GM23338 (cell line): ENCODE measurements around the gene GPC6. TPM values are rescaled to one million over a fixed set of nuclear protein-coding genes. Genes with fewer than 3 reads are reported as not detected.

Source experiments
- ATAC-seq: fragments of 200-7000 bp; cut with Tn5 transposase; 3 replicates; pipeline ENCODE4 v1.9.1; 2020
- DNase-seq: peaks from one replicate; pipeline ENCODE4 v3.0.0-alpha.2; 2015; ENCODE audit warnings: low spot score
- H2AFZ ChIP-seq: fragments of 200-600 bp; sonication (generic); 2 replicates; pipeline ENCODE4 v1.8.0; 2016; ENCODE audit warnings: antibody characterized with exemption, mild to moderate bottlenecking, moderate library complexity
- H3F3A ChIP-seq: fragments of 200-600 bp; sonication (generic); replicated peaks from 2 replicates; pipeline ENCODE4 v1.8.0; 2017; ENCODE audit warnings: antibody characterized with exemption, mixed run types, low read depth
- H3K27ac ChIP-seq: fragments of 200-600 bp; sonication (generic); 2 replicates; pipeline ENCODE4 v1.6.1; 2016; ENCODE audit warnings: low read depth
- H3K27me3 ChIP-seq: fragments of 200-600 bp; sonication (generic); 2 replicates; pipeline ENCODE4 v1.8.0; 2016; ENCODE audit warnings: mild to moderate bottlenecking, mixed run types, moderate library complexity; ENCODE audit not compliant: insufficient read depth
- H3K36me3 ChIP-seq: fragments of 200-600 bp; sonication (generic); 2 replicates; pipeline ENCODE4 v1.8.0; 2016; ENCODE audit warnings: mild to moderate bottlenecking; ENCODE audit not compliant: insufficient read depth
- H3K4me1 ChIP-seq: fragments of 200-600 bp; sonication (generic); 2 replicates; pipeline ENCODE4 v1.8.0; 2016; ENCODE audit warnings: mild to moderate bottlenecking, moderate library complexity; ENCODE audit not compliant: insufficient read depth
- H3K4me2 ChIP-seq: fragments of 200-600 bp; sonication (generic); 2 replicates; pipeline ENCODE4 v1.7.1; 2017; ENCODE audit warnings: mixed run types
- H3K4me3 ChIP-seq: fragments of 200-600 bp; sonication (generic); 2 replicates; pipeline ENCODE4 v1.6.1; 2016; ENCODE audit warnings: mixed run types
- H3K79me2 ChIP-seq: fragments of 200-600 bp; sonication (generic); replicated peaks from 2 replicates; pipeline ENCODE4 v1.8.0; 2017; ENCODE audit warnings: mild to moderate bottlenecking; ENCODE audit not compliant: insufficient read depth
- H3K9me2 ChIP-seq: fragments of 200-600 bp; sonication (generic); 2 replicates; pipeline ENCODE4 v1.8.0; 2017; ENCODE audit not compliant: insufficient read depth
- H4K20me1 ChIP-seq: fragments of 200-600 bp; sonication (generic); replicated peaks from 2 replicates; pipeline ENCODE4 v1.8.0; 2017; ENCODE audit warnings: mild to moderate bottlenecking; ENCODE audit not compliant: insufficient read depth
- H3K27ac Mint-ChIP-seq: 2 replicates; pipeline ENCODE4 v1.8.0; 2020; ENCODE audit warnings: inconsistent platforms, mild to moderate bottlenecking, moderate library complexity, mixed read lengths
- H3K27me3 Mint-ChIP-seq: 3 replicates; pipeline ENCODE4 v1.8.0; 2022; ENCODE audit warnings: low read depth, mild to moderate bottlenecking, moderate library complexity, mixed read lengths, inconsistent platforms; ENCODE audit not compliant: insufficient read depth, poor library complexity
- H3K36me3 Mint-ChIP-seq: 3 replicates; pipeline ENCODE4 v1.8.0; 2021; ENCODE audit warnings: low read depth, mild to moderate bottlenecking, inconsistent platforms, moderate library complexity, mixed read lengths
- H3K4me1 Mint-ChIP-seq: 3 replicates; pipeline ENCODE4 v1.8.0; 2020; ENCODE audit warnings: mild to moderate bottlenecking, inconsistent platforms, mixed read lengths
- H3K4me3 Mint-ChIP-seq: 3 replicates; pipeline ENCODE4 v1.8.0; 2021; ENCODE audit warnings: moderate library complexity, mild to moderate bottlenecking, inconsistent platforms, mixed read lengths
- H3K9me3 Mint-ChIP-seq: 3 replicates; pipeline ENCODE4 v1.8.0; 2020; ENCODE audit warnings: moderate library complexity, mild to moderate bottlenecking, inconsistent platforms, mixed read lengths
- JUNB ChIP-seq: IDR thresholded peaks from one replicate; pipeline ENCODE4 v1.6.1; 2016; ENCODE audit warnings: antibody characterized with exemption; ENCODE audit not compliant: unreplicated experiment
- ZNF114 ChIP-seq: fragments of 250-450 bp; sonication (Bioruptor Pico); IDR thresholded peaks from 2 replicates; pipeline ENCODE4 v1.5.0; 2020; ENCODE audit warnings: mild to moderate bottlenecking, moderate library complexity
- polyA plus RNA-seq: library from polyadenylated mRNA; unstranded; fragments of >200 nt; fragmentation: Nextera tagmentation; extraction: Ambion mirVana; gene quantifications from 2 replicates; pipeline ENCODE4 v1.2.1, GENCODE V29; 2016
- total RNA-seq: library from RNA; depleted of rRNA; stranded (reverse); fragments of >200 nt; shearing (Covaris generic); gene quantifications from 2 replicates; pipeline ENCODE4 v1.2.3, GENCODE V29; 2014
- TF ChIP-seq, protein P1 (sequence below): fragments of 250-450 bp; sonication (Bioruptor Pico); IDR thresholded peaks from 2 replicates; pipeline ENCODE4 v1.5.0; 2020; ENCODE audit warnings: mild to moderate bottlenecking, moderate library complexity
- TF ChIP-seq, protein P2 (sequence below): IDR thresholded peaks from one replicate; pipeline ENCODE4 v1.6.1; 2018; ENCODE audit warnings: antibody characterized with exemption; ENCODE audit not compliant: unreplicated experiment

GPC6 gene
- total and polyA plus RNA-seq, 2 experiments from 2014 or later, result 6.4 to 28.6 TPM

DNA sequence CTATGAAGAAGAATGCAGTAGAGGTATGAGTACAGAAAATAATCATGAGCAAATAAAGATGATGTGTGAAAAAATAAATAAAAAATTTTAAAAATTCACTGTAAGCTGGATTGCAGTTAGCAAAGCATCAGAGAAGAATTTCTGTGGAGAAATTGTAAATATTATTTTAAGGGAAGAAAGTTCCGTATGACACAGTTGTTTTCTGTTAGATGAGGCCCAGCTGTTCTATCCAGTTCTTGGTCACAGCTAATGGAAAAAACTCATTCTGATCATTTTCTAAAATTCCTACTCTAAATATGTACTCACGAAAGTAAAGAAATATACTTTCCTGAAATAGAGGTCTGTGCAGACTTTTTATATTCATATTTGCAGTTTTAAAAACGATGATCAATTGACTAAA, 674.1 kb downstream of the GPC6 start (continued):
- TF ChIP-seq, protein P1, sequence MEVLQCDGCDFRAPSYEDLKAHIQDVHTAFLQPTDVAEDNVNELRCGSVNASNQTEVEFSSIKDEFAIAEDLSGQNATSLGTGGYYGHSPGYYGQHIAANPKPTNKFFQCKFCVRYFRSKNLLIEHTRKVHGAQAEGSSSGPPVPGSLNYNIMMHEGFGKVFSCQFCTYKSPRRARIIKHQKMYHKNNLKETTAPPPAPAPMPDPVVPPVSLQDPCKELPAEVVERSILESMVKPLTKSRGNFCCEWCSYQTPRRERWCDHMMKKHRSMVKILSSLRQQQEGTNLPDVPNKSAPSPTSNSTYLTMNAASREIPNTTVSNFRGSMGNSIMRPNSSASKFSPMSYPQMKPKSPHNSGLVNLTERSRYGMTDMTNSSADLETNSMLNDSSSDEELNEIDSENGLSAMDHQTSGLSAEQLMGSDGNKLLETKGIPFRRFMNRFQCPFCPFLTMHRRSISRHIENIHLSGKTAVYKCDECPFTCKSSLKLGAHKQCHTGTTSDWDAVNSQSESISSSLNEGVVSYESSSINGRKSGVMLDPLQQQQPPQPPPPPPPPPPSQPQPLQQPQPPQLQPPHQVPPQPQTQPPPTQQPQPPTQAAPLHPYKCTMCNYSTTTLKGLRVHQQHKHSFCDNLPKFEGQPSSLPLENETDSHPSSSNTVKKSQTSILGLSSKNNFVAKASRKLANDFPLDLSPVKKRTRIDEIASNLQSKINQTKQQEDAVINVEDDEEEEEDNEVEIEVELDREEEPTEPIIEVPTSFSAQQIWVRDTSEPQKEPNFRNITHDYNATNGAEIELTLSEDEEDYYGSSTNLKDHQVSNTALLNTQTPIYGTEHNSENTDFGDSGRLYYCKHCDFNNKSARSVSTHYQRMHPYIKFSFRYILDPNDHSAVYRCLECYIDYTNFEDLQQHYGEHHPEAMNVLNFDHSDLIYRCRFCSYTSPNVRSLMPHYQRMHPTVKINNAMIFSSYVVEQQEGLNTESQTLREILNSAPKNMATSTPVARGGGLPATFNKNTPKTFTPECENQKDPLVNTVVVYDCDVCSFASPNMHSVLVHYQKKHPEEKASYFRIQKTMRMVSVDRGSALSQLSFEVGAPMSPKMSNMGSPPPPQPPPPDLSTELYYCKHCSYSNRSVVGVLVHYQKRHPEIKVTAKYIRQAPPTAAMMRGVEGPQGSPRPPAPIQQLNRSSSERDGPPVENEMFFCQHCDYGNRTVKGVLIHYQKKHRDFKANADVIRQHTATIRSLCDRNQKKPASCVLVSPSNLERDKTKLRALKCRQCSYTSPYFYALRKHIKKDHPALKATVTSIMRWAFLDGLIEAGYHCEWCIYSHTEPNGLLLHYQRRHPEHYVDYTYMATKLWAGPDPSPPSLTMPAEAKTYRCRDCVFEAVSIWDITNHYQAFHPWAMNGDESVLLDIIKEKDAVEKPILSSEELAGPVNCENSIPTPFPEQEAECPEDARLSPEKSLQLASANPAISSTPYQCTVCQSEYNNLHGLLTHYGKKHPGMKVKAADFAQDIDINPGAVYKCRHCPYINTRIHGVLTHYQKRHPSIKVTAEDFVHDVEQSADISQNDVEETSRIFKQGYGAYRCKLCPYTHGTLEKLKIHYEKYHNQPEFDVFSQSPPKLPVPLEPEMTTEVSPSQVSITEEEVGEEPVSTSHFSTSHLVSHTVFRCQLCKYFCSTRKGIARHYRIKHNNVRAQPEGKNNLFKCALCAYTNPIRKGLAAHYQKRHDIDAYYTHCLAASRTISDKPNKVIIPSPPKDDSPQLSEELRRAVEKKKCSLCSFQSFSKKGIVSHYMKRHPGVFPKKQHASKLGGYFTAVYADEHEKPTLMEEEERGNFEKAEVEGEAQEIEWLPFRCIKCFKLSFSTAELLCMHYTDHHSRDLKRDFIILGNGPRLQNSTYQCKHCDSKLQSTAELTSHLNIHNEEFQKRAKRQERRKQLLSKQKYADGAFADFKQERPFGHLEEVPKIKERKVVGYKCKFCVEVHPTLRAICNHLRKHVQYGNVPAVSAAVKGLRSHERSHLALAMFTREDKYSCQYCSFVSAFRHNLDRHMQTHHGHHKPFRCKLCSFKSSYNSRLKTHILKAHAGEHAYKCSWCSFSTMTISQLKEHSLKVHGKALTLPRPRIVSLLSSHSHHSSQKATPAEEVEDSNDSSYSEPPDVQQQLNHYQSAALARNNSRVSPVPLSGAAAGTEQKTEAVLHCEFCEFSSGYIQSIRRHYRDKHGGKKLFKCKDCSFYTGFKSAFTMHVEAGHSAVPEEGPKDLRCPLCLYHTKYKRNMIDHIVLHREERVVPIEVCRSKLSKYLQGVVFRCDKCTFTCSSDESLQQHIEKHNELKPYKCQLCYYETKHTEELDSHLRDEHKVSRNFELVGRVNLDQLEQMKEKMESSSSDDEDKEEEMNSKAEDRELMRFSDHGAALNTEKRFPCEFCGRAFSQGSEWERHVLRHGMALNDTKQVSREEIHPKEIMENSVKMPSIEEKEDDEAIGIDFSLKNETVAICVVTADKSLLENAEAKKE, result no peak
- no peak for TF ChIP-seq ZNF114
- TF ChIP-seq, protein P2, sequence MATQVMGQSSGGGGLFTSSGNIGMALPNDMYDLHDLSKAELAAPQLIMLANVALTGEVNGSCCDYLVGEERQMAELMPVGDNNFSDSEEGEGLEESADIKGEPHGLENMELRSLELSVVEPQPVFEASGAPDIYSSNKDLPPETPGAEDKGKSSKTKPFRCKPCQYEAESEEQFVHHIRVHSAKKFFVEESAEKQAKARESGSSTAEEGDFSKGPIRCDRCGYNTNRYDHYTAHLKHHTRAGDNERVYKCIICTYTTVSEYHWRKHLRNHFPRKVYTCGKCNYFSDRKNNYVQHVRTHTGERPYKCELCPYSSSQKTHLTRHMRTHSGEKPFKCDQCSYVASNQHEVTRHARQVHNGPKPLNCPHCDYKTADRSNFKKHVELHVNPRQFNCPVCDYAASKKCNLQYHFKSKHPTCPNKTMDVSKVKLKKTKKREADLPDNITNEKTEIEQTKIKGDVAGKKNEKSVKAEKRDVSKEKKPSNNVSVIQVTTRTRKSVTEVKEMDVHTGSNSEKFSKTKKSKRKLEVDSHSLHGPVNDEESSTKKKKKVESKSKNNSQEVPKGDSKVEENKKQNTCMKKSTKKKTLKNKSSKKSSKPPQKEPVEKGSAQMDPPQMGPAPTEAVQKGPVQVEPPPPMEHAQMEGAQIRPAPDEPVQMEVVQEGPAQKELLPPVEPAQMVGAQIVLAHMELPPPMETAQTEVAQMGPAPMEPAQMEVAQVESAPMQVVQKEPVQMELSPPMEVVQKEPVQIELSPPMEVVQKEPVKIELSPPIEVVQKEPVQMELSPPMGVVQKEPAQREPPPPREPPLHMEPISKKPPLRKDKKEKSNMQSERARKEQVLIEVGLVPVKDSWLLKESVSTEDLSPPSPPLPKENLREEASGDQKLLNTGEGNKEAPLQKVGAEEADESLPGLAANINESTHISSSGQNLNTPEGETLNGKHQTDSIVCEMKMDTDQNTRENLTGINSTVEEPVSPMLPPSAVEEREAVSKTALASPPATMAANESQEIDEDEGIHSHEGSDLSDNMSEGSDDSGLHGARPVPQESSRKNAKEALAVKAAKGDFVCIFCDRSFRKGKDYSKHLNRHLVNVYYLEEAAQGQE, result no peak

DNA sequence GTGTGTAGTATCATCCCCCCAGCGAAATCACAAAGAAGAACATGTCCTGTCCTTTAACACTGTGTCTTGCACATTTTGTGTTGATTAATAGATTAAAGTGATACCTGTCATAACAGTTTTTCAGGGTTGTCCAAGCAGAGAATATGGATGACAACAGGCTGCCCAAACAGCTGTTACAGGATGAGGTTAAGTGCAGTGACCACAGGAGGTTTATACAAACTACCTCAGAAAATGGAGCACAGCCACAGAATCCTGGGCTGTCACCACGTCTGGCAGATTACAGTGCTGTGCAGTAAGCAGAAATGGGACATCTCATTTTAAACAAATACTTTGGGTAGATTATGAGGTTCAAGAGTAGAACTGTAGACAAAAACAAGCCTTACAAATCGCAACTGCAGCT, 677.3 kb downstream of the GPC6 start:
- DNase-seq (no peak), ATAC-seq (no peak)
- H3F3A ChIP-seq, result no peaks in the 10 kb centered on the region
- no peak overlapping the region for H3K4me3 Mint-ChIP-seq
- no peaks in the 10 kb centered on the region for H3K9me2 ChIP-seq
- peaks cover 7% of the 10 kb centered on the region for H3K4me1 Mint-ChIP-seq
- H2AFZ ChIP-seq, result no peak overlapping the region
- H3K4me2 ChIP-seq, result no peak overlapping the region
- H3K79me2 ChIP-seq, result no peaks in the 10 kb centered on the region
- H3K27ac Mint-ChIP-seq, result no peak overlapping the region
- no peaks in the 10 kb centered on the region for H3K4me1 ChIP-seq
- H4K20me1 ChIP-seq, result no peaks in the 10 kb centered on the region
- no peaks in the 10 kb centered on the region for H3K36me3 Mint-ChIP-seq
- no peak overlapping the region for H3K4me3 ChIP-seq
- H3K36me3 ChIP-seq, result no peaks in the 10 kb centered on the region
- no peak overlapping the region for H3K27ac ChIP-seq
- no peaks in the 10 kb centered on the region for H3K27me3 ChIP-seq
- H3K9me3 Mint-ChIP-seq, result no peaks in the 10 kb centered on the region
- no peaks in the 10 kb centered on the region for H3K27me3 Mint-ChIP-seq
- TF ChIP-seq, protein P1, result no peak
- TF ChIP-seq JUNB, result no peak
